Astrocyte (in vitro differentiated cells and primary cell): ENCODE measurements around the gene EN1.

Source experiments
- EZH2 ChIP-seq: IDR thresholded peaks from 2 replicates; pipeline ENCODE4 v1.6.1; 2012; ENCODE audit warnings: mild to moderate bottlenecking, low read length, inconsistent platforms; ENCODE audit not compliant: insufficient read depth
- TF ChIP-seq, protein P1 (sequence below): IDR thresholded peaks from 2 replicates; pipeline ENCODE4 v1.5.1; 2011; ENCODE audit warnings: low read depth, mild to moderate bottlenecking, inconsistent platforms, low read length, moderate library complexity; ENCODE audit not compliant: insufficient read depth

- TF ChIP-seq, protein P1, sequence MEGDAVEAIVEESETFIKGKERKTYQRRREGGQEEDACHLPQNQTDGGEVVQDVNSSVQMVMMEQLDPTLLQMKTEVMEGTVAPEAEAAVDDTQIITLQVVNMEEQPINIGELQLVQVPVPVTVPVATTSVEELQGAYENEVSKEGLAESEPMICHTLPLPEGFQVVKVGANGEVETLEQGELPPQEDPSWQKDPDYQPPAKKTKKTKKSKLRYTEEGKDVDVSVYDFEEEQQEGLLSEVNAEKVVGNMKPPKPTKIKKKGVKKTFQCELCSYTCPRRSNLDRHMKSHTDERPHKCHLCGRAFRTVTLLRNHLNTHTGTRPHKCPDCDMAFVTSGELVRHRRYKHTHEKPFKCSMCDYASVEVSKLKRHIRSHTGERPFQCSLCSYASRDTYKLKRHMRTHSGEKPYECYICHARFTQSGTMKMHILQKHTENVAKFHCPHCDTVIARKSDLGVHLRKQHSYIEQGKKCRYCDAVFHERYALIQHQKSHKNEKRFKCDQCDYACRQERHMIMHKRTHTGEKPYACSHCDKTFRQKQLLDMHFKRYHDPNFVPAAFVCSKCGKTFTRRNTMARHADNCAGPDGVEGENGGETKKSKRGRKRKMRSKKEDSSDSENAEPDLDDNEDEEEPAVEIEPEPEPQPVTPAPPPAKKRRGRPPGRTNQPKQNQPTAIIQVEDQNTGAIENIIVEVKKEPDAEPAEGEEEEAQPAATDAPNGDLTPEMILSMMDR, result no peak
- TF ChIP-seq EZH2, result no peak
Measured at GRCh38 chr2:118815731-118816130, 31.7 kb downstream of the EN1 start.
